ENCODE measurements around the gene POLR2F. TPM values are rescaled to one million over a fixed set of nuclear protein-coding genes. Genes with fewer than 3 reads are reported as not detected.

Gene POLR2F
- total RNA-seq, 1 experiment from 2014 or later, result 107 TPM

DNA sequence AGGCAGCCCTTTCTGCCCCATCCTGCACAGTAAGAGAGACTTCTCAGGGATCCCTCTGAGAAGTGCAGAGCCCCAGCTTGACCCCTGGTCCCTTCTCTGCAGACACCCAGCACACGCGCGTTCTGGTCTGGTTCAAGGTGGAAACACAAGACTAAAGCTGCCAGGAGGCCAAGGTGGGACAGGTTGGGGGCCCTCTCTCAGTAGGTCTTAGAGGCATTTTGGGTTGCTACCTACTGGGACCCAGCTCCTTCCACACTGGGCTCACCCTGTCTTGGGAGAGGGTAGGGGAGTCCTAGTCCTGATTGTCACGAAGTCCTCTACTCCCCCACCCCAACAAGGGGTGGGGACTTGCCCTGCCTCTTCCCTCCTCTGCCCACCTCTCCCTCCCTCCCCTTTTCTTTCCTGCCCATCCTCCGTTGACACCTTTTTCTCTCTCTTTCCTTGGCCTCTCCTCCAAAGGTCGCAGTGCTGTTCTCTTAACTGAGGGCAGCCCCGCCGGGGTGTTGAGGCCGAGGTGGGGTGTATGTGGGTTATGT lies 31.6 kb downstream of the POLR2F start:
- Histone ChIP-seq H3K9me3 (ENCODE audit: control insufficient read depth in 1 of 2, insufficient read depth in 1 of 2, low read depth in 1 of 2, low read length in 2 of 2) (no peaks in the 10 kb centered on the region), H3K4me3 (replicated peaks in 1 of 2; ENCODE audit: low read depth in 1 of 2, low read length in 2 of 2) (no peak overlapping the region), H3K9me2 (ENCODE audit: insufficient read depth) (no peaks in the 10 kb centered on the region), H2AFZ (ENCODE audit: low read depth, low read length, poor library complexity, severe bottlenecking) (no peak overlapping the region), H3K4me1 (ENCODE audit: control insufficient read depth in 1 of 2, insufficient read depth in 2 of 2, low read length in 2 of 2) (no peaks in the 10 kb centered on the region), H3K27me3 (ENCODE audit: insufficient read depth, low read length) (no peaks in the 10 kb centered on the region), H3K36me3 (ENCODE audit: control insufficient read depth in 1 of 2, insufficient read depth in 2 of 2, low read length in 2 of 2) (no peaks in the 10 kb centered on the region), H4K20me1 (ENCODE audit: insufficient read depth) (no peaks in the 10 kb centered on the region), H3K4me2 (ENCODE audit: low read length) (no peak overlapping the region), H3K27ac (ENCODE audit: low read depth, low read length) (no peak overlapping the region), H3K9ac (ENCODE audit: low read length) (no peak overlapping the region), H3K79me2 (ENCODE audit: insufficient read depth, low read length) (no peaks in the 10 kb centered on the region)
- intact Hi-C loops (cut with micrococcal nuclease), result no loop called here
- DNase-seq (ENCODE audit: low read depth, low spot score) (no peak), ATAC-seq (no peak)
- no TSS peak for BruUV-seq (replicated peaks)
- POLR2A ChIA-PET, result no interaction called here
- TF ChIP-seq, protein P1, sequence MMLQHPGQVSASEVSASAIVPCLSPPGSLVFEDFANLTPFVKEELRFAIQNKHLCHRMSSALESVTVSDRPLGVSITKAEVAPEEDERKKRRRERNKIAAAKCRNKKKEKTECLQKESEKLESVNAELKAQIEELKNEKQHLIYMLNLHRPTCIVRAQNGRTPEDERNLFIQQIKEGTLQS (IDR thresholded peaks at IDR 0.05), result no peak
- TF ChIP-seq, protein P2, sequence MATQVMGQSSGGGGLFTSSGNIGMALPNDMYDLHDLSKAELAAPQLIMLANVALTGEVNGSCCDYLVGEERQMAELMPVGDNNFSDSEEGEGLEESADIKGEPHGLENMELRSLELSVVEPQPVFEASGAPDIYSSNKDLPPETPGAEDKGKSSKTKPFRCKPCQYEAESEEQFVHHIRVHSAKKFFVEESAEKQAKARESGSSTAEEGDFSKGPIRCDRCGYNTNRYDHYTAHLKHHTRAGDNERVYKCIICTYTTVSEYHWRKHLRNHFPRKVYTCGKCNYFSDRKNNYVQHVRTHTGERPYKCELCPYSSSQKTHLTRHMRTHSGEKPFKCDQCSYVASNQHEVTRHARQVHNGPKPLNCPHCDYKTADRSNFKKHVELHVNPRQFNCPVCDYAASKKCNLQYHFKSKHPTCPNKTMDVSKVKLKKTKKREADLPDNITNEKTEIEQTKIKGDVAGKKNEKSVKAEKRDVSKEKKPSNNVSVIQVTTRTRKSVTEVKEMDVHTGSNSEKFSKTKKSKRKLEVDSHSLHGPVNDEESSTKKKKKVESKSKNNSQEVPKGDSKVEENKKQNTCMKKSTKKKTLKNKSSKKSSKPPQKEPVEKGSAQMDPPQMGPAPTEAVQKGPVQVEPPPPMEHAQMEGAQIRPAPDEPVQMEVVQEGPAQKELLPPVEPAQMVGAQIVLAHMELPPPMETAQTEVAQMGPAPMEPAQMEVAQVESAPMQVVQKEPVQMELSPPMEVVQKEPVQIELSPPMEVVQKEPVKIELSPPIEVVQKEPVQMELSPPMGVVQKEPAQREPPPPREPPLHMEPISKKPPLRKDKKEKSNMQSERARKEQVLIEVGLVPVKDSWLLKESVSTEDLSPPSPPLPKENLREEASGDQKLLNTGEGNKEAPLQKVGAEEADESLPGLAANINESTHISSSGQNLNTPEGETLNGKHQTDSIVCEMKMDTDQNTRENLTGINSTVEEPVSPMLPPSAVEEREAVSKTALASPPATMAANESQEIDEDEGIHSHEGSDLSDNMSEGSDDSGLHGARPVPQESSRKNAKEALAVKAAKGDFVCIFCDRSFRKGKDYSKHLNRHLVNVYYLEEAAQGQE (IDR thresholded peaks at IDR 0.05; ENCODE audit: low read depth), result no peak
- TF ChIP-seq EZH2 (IDR thresholded peaks at IDR 0.05), result no peak
- TF ChIP-seq, protein P3, sequence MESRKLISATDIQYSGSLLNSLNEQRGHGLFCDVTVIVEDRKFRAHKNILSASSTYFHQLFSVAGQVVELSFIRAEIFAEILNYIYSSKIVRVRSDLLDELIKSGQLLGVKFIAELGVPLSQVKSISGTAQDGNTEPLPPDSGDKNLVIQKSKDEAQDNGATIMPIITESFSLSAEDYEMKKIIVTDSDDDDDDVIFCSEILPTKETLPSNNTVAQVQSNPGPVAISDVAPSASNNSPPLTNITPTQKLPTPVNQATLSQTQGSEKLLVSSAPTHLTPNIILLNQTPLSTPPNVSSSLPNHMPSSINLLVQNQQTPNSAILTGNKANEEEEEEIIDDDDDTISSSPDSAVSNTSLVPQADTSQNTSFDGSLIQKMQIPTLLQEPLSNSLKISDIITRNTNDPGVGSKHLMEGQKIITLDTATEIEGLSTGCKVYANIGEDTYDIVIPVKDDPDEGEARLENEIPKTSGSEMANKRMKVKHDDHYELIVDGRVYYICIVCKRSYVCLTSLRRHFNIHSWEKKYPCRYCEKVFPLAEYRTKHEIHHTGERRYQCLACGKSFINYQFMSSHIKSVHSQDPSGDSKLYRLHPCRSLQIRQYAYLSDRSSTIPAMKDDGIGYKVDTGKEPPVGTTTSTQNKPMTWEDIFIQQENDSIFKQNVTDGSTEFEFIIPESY (IDR thresholded peaks at IDR 0.05; ENCODE audit: extremely low read depth, insufficient replicate concordance, low read length), result no peak
- no peak for TF ChIP-seq EZH2phosphoT487 (IDR thresholded peaks at IDR 0.05; ENCODE audit: borderline replicate concordance)
- TF ChIP-seq FOSL1 (IDR thresholded peaks at IDR 0.05; ENCODE audit: low read depth), result no peak
- TF ChIP-seq CBX3 (IDR thresholded peaks at IDR 0.05; ENCODE audit: low read depth), result no peak
- TF ChIP-seq EGR1 (IDR thresholded peaks at IDR 0.05; ENCODE audit: low read depth), result no peak
- no peak for TF ChIP-seq TCF7L2 (IDR thresholded peaks at IDR 0.05; ENCODE audit: borderline replicate concordance, extremely low read depth, insufficient read depth, insufficient read length)
- no peak for TF ChIP-seq SP1 (IDR thresholded peaks at IDR 0.05; ENCODE audit: low read depth)
- TF ChIP-seq, protein P4, sequence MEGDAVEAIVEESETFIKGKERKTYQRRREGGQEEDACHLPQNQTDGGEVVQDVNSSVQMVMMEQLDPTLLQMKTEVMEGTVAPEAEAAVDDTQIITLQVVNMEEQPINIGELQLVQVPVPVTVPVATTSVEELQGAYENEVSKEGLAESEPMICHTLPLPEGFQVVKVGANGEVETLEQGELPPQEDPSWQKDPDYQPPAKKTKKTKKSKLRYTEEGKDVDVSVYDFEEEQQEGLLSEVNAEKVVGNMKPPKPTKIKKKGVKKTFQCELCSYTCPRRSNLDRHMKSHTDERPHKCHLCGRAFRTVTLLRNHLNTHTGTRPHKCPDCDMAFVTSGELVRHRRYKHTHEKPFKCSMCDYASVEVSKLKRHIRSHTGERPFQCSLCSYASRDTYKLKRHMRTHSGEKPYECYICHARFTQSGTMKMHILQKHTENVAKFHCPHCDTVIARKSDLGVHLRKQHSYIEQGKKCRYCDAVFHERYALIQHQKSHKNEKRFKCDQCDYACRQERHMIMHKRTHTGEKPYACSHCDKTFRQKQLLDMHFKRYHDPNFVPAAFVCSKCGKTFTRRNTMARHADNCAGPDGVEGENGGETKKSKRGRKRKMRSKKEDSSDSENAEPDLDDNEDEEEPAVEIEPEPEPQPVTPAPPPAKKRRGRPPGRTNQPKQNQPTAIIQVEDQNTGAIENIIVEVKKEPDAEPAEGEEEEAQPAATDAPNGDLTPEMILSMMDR (IDR thresholded peaks at IDR 0.05 in 2 of 3, conservative IDR thresholded peaks at IDR 0.05 in 1 of 3; ENCODE audit: borderline replicate concordance in 1 of 3, insufficient read depth in 1 of 3, low read depth in 2 of 3, low read length in 2 of 3), result no peak
- TF ChIP-seq RAD21 (IDR thresholded peaks at IDR 0.05; ENCODE audit: low read depth), result no peak
- no peak for TF ChIP-seq SIN3A (IDR thresholded peaks at IDR 0.05; ENCODE audit: low read depth)
- no peak for TF ChIP-seq ELF1 (IDR thresholded peaks at IDR 0.05; ENCODE audit: borderline replicate concordance, low read depth)
- no peak for TF ChIP-seq CEBPB (IDR thresholded peaks at IDR 0.05; ENCODE audit: low read depth)
- RAD21 ChIA-PET (ENCODE audit: low non-redundant PET in 1 of 2, low total read pairs in 2 of 2, uncharacterized antibody in 2 of 2, unreplicated experiment in 2 of 2), result no interaction called here
- CTCF ChIA-PET, result no interaction called here
